Measurements from ENCODE around the gene GPR161.
"Not testable (repeated sequence)": the region's sequence is repeated elsewhere in the genome, so short reads cannot be mapped to it uniquely, and the experiment has no call there.

The GPR161 gene, protein sequence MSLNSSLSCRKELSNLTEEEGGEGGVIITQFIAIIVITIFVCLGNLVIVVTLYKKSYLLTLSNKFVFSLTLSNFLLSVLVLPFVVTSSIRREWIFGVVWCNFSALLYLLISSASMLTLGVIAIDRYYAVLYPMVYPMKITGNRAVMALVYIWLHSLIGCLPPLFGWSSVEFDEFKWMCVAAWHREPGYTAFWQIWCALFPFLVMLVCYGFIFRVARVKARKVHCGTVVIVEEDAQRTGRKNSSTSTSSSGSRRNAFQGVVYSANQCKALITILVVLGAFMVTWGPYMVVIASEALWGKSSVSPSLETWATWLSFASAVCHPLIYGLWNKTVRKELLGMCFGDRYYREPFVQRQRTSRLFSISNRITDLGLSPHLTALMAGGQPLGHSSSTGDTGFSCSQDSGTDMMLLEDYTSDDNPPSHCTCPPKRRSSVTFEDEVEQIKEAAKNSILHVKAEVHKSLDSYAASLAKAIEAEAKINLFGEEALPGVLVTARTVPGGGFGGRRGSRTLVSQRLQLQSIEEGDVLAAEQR

DNA sequence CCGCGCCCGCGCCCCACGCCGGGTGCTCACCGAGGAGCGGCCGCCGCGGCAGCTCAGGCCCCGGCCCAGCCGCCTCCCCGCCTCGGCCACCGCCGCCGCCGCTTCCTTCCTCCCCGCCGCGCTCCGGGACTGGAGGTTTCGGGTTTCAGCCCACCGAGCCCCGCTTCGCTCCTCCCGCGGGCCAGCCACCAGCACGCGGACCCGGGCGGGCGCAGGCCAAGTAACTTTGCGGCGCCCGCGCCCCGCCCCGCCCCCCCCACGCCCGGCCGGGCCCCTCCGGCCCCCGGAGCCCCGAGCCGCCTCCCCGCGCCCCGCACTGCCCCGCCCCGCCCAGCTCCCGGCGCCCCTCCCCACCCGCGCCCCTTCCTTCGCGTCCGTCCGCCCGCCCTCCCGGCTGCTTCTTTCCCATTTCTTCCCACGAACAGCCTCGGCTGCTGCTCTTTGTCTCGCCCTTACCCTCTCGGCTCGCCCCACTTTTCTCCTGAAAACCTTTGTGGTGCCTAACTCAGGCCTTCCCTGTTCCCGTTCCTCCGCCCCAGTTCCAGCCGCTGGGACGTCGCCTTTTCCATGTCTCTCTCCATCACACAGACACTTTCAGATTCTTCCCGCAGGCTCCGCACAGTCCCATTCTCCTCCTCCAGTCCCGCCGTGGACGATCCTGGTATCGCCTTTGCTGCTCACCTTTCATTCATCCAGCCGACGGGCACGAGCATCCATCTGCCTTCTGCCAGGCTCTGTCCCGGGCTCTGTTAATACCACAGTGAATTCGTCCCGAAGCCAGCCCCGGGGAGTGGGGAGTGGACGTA is at the start of gene GPR161:
TSS of gene GPR161 (minus strand) at position 222 of the 806 bp plus-strand sequence. CDS start 32,080 bp downstream, outside the sequence.
- DNase-seq = no peak

DNA sequence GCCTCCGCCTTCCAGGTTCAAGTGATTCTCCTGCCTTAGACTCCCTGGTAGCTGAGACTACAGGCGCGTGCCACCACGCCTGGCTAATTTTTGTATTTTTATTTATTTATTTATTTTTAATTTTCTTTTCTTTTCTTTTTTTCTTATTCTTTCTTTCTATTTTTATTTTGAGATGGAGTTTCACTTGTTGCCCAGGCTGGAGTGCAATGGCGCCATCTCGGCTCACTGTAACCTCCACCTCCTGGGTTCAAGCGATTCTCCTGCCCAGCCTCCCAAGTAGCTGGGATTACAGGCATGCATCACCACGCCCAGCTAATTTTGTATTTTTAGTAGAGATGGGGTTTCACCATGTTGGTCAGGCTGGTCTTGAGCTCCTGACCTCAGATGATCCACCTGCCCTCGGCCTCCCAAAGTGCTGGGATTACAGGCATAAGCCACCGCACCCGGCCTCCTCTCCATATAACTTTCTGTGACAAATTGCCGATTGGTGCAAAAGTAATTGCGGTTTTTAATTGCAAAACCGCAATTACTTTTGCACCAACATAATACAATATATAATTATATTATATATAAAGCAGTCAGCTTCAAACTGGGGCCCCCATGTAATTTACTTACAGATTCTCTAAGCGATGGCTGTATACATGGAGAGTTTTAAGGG is 44.5 kb upstream of the GPR161 start:
- not testable (repeated sequence) for DNase-seq

- DNase-seq = no peak
Observed at GRCh38 chr1:168180148-168180524, 43.4 kb upstream of the GPR161 start.

DNA sequence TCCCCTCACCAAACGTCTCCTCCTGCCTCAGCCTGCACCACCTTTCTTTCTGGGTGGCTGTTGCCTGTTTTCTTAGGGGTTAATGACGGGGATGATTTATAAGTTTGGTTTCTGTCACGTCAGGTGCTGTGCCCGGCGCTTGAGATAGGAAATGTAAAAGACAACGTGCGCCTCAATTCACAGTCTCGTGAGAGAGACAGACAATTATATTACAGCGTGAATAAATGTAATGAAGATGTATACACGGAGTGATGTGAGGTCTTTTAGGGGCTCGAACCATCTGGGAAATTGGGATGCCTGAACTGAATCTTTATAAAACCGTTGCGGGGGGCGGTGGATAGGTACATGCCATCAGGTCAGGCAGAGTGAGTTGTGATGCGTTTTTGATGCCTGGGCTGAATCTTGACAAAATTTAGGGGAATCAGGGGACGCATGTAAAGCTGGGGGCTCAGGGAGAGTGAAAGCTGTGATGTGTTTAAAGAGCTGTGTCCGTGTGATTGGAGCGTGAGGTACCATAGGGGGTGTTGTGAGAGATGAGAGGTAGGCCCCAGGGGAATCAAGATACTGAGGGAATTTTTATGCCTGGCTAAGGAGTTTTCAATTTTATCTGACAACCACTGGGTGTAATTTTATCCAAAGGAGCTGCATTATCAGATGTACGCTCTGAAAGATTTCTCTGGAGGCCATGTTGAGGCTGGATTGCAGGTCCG is 42.9 kb upstream of the GPR161 start:
- no peak for DNase-seq

GRCh38 chr1:168178638-168179437 is 42.1 kb upstream of the GPR161 start, which contains the start of gene TIPRL:
TSS of gene TIPRL (plus strand) at chr1:168178962. CDS start at chr1:168179078, 116 bp downstream.
- peak; percentile 95 for DNase-seq

DNA sequence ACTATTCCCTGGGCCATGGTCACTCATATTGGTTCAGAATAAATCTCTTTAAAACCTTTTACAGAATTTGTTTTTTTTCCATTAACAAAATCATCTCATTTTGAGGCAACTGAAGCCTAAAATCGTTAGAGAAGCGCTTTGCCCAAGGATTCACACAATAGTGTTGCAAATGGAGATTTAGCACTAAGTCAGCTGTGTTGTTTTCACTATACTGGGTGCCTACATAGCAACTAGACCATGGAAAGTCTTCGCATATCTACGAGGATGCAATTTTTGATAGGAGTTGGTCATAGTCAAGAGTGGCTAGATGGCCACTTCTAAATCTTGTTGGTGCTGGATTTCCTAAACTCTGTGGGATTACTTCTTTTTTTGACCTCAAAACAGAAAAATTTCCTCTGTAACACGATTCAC is 41.5 kb upstream of the GPR161 start:
- DNase-seq = no peak

GRCh38 chr1:168172250-168172915 is 35.7 kb upstream of the GPR161 start:
- no peak for DNase-seq

DNA sequence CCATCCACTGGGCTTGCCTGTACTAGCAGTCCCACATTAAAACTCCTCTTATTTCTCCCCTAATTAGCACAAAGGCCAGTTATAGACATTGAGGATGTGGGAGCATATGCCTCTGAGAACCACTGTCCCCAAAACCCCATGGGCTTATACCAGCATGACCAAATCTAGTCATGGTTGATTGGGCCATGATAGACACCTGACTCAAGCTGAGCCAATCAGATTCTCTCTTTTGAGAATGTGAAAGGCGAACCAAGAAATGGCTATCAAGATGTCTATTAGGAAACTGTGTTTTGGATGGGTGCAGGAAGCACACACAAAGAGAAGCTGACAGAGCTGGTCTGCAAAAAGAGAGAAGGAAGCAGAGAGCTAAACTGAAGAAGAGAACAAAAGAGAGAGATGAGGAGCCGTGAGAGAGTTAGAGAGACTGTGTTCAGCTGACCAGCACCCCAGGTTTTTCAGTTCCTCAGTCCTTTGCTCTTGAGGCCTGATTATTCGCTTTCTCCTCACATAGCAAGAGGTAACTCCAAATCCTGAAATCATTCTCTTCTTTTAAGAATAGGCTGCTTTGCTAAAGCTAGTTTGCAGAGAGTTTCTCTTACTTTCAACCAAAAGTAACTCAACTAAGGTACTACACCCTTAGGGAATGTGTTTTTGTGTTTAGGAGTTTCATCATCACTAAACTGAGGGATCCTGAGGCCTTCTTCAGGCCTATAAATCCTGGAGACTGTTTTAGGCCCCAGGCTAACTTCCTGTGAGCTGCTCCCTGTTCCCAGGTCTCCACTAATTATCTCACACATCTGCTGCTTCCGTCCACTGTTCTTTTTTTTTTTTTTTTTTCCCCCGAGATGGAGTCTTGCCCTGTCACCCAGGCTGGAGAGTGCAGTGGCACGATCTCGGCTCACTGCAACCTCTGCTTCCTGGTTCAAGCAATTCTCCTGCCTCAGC is 34.1 kb upstream of the GPR161 start:
- no peak for DNase-seq

GRCh38 chr1:168167806-168168205 is 31.1 kb upstream of the GPR161 start:
- no peak for DNase-seq

- DNase-seq = no peak
Observed at GRCh38 chr1:168164771-168165170, 28.0 kb upstream of the GPR161 start.

GRCh38 chr1:168163670-168164069 is 26.9 kb upstream of the GPR161 start:
- DNase-seq = no peak

DNA sequence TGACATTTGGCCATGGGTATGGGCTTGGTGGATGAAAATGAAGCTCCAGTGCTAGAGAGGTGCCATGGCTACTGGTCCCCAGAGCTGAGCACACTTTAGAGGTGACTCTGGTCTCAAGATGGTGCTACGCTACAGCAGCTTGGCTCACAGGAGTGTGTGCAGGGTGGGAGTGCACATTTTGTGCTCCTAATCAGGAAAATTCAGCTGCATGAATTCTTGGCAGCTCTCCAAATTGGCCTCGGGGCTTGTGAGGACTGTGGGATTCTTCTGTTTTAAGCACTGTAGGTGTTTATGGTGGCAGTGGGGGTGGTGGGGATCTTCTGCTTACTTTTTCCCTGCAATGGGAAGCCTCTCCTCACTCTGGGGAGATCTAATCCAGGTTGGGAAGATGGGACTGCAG is 24.7 kb upstream of the GPR161 start:
- no peak for DNase-seq

GRCh38 chr1:168159979-168160378 is 23.2 kb upstream of the GPR161 start:
- no peak for DNase-seq

DNA sequence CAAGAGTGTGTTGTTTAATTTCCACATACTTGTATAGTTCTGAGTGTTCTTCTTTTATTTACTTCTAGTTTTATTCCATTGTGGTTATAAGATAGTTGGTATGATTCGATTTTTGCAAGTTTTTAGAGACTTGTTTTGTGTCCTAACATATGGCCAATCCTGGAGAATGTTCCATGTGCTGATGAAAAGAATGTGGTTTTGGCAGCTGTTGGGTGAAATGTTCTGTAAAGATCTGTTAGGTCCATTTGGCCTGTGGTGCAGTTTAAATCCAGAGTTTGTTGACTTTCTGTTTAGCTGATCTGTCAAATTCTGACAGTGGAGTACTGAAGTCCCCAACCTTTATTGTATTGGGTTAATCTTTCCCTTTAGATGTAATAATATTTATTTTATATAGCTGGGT is 22.5 kb upstream of the GPR161 start:
- DNase-seq = no peak

- DNase-seq = no peak
Observed at GRCh38 chr1:168157638-168158037, 20.9 kb upstream of the GPR161 start.

DNA sequence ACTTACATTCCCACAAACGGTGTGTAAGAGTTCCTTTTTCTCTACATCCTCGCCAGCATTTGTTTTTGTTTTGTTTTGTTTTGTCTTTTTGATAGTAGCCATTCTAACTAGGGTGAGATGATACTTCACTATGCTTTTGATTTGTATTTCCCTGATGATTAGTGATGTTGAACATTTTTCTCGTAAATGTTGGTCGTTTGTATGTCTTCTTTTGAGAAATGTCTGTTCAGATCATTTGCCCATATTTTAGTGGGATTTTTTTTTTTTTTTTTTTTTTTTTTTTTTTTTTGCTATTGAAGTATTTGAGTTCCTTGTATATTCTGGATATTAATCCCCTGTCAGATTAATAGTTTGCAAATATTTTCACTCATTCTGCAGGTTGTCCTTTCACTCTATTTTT is 19.2 kb upstream of the GPR161 start:
- DNase-seq = no peak

GRCh38 chr1:168154707-168155106 is 18.0 kb upstream of the GPR161 start:
- DNase-seq = not testable (repeated sequence)

DNA sequence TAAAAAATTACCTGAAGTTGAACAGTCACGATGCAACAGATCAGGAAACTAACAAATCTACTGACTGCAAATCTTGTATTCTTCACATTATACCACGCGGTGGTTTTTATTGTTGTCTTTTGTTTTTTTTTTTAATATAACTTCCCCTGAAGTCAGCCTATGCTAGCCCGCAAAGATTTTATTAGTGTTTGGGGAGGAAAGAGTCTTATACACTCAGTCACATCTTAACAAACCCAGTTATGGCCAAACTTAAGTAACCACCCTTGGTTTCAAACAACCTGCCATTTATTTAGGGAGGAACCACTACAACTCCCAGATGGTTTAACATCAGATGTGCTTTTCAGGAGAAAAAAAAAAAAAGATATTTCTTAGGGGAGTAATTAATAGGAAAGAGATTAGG is 15.2 kb upstream of the GPR161 start:
- no peak for DNase-seq

DNA sequence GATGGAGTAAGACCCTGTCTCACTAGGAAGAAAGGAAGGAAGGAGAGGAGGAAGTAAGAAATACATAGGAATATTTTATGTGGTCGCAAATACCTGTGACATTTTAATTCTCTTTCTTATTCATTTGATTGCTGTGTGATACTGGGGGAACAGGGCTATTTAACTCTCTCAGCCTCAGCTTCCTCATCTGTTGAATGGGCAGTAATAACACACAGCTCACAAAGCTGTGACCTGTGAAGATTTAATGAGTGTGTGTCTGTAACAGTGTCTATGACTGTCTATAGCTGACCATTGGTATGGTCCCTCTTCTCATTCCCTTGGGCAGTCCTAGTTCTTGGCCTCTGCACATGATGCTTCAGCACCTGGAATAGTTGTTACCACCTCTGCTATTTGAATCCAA is 13.6 kb upstream of the GPR161 start:
- DNase-seq = no peak

DNA sequence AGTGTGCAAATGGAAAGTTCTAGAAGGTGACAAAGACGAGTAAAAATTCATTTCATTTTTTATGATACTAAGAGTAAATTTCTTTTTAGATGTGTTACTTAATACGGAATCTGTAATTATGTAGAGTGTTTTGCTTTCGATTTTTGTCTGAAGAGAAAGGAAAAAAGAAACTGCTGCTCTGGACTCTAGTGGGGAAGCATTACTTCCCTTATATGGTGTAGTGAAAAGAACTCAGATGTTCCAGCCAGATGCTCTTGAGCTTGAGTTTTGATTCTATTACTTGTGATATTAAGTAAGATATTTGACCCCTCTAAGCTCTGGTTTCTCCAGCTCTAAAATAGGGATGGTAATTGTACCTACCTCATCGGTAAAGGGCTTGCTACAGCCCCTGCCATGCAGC is 12.2 kb upstream of the GPR161 start:
- DNase-seq = no peak
